PC-9 (cell line): ENCODE measurements around the gene ZNF385A. TPM values are rescaled to one million over a fixed set of nuclear protein-coding genes. Genes with fewer than 3 reads are reported as not detected.

Experiments used
- BruUV-seq: library from RNA; stranded (reverse); fragments of 400-500 nt; replicated peaks from 2 replicates; lab custom pipeline; 2021; lab: Mats Ljungman, UMichigan
- CTCF ChIA-PET: fragments of 300-600 bp; sonication (Branson Sonifier 250); formaldehyde crosslinking; loops from one replicate; lab custom pipeline; 2022; ENCODE audit warnings: antibody characterized with exemption; lab: Charles Lee
- POLR2A ChIA-PET: fragments of 300-600 bp; sonication (Branson Sonifier 250); formaldehyde crosslinking; loops from one replicate; lab custom pipeline; 2022; ENCODE audit warnings: antibody characterized with exemption; ENCODE audit not compliant: unreplicated experiment; lab: Charles Lee
- DNase-seq, 2 experiments: peaks; one replicate each; pipeline versions ENCODE4 v3.0.0 to v3.0.0-alpha.2; 2015 to 2022; ENCODE audit warnings: mixed read lengths in 1 of 2
- H2AFZ ChIP-seq: fragments of 200-600 bp; sonication (generic); 2 replicates; pipeline ENCODE4 v1.8.1; 2017; ENCODE audit warnings: antibody characterized with exemption
- H3F3A ChIP-seq: fragments of 200-600 bp; sonication (generic); 2 replicates; pipeline ENCODE4 v1.8.1; 2017; ENCODE audit warnings: antibody characterized with exemption, mild to moderate bottlenecking, low read depth; ENCODE audit not compliant: insufficient read depth
- H3K27ac ChIP-seq: fragments of 200-600 bp; sonication (generic); 2 replicates; pipeline ENCODE4 v1.6.1; 2016; ENCODE audit warnings: mixed run types
- H3K27me3 ChIP-seq: fragments of 200-600 bp; sonication (generic); 2 replicates; pipeline ENCODE4 v1.6.1; 2016; ENCODE audit warnings: low read depth, mixed run types; ENCODE audit not compliant: insufficient read depth
- H3K36me3 ChIP-seq: fragments of 200-600 bp; sonication (generic); 2 replicates; pipeline ENCODE4 v1.6.1; 2016; ENCODE audit warnings: low read depth, mixed run types
- H3K4me1 ChIP-seq: fragments of 200-600 bp; sonication (generic); replicated peaks from 2 replicates; pipeline ENCODE4 v1.6.1; 2016; ENCODE audit warnings: mixed run types; ENCODE audit not compliant: insufficient read depth
- H3K4me2 ChIP-seq: fragments of 200-600 bp; sonication (generic); 2 replicates; pipeline ENCODE4 v1.6.1; 2017; ENCODE audit warnings: mixed run types
- H3K4me3 ChIP-seq: fragments of 200-600 bp; sonication (generic); 2 replicates; pipeline ENCODE4 v1.6.1; 2016; ENCODE audit warnings: mixed run types
- H3K79me2 ChIP-seq: fragments of 200-600 bp; sonication (generic); 2 replicates; pipeline ENCODE4 v1.6.1; 2017; ENCODE audit warnings: low read depth, mixed run types
- H3K9me2 ChIP-seq: fragments of 200-600 bp; sonication (generic); 2 replicates; pipeline ENCODE4 v1.8.1; 2017; ENCODE audit warnings: mild to moderate bottlenecking; ENCODE audit not compliant: insufficient read depth
- H3K9me3 ChIP-seq: fragments of 200-600 bp; sonication (generic); 2 replicates; pipeline ENCODE4 v1.8.1; 2016; ENCODE audit warnings: low read depth; ENCODE audit not compliant: insufficient read depth
- H4K20me1 ChIP-seq: fragments of 200-600 bp; sonication (generic); 2 replicates; pipeline ENCODE4 v1.8.1; 2017; ENCODE audit not compliant: insufficient read depth
- CTCF ChIP-seq: fragments of 200-600 bp; sonication (generic); conservative IDR thresholded peaks from 2 replicates; pipeline ENCODE4 v1.6.1; 2017; ENCODE audit warnings: mixed run types, antibody characterized with exemption, mild to moderate bottlenecking, moderate library complexity
- EZH2 ChIP-seq: fragments of 200-600 bp; sonication (generic); IDR thresholded peaks from 2 replicates; pipeline ENCODE4 v1.8.0; 2017; ENCODE audit warnings: antibody characterized with exemption, low read depth
- intact Hi-C: fragments of 100-400 bp; cut with micrococcal nuclease; formaldehyde crosslinking; loops from one replicate; pipeline ENCODE4 v1.10.0; 2022; ENCODE audit not compliant: unreplicated experiment
- total RNA-seq: library from RNA; stranded (reverse); gene quantifications from 2 replicates; pipeline ENCODE4 v1.2.3, GENCODE V29; 2021

ZNF385A gene
- total RNA-seq, 1 experiment from 2014 or later, result 17.2 TPM

GRCh38 chr12:54383041-54383609, 1.4 kb downstream of the ZNF385A start:
- intact Hi-C loops, result no loop called here
- no peaks in the 10 kb centered on the region for H3K27me3 ChIP-seq
- no peak overlapping the region for H2AFZ ChIP-seq
- peaks cover 56% of the 10 kb centered on the region for H3K4me1 ChIP-seq
- TF ChIP-seq EZH2 (no peak), CTCF (no peak)
- ChIA-PET CTCF (no interaction called here), POLR2A (no interaction called here)
- H4K20me1 ChIP-seq, result no peaks in the 10 kb centered on the region
- no peaks in the 10 kb centered on the region for H3K36me3 ChIP-seq
- no peak overlapping the region for H3K4me2 ChIP-seq
- H3K27ac ChIP-seq, result no peak overlapping the region
- no TSS peak for BruUV-seq
- no peaks in the 10 kb centered on the region for H3K9me2 ChIP-seq
- no peak overlapping the region for H3K4me3 ChIP-seq
- H3F3A ChIP-seq, result peaks cover 23% of the 10 kb centered on the region
- peak in 1 of 2 experiments; percentile 69 for DNase-seq
- no peaks in the 10 kb centered on the region for H3K9me3 ChIP-seq
- no peaks in the 10 kb centered on the region for H3K79me2 ChIP-seq

- CTCF ChIA-PET, result interaction anchor here (0.6 to 2.5 kb wide), 4 partner anchors 10 to 638 kb away, joined by 3 to 19 read pairs (median 6); no protein-coding TSS in a partner anchor
These were observed 3.4 kb downstream of the ZNF385A start for GRCh38 chr12:54381136-54381535.

More at GRCh38 chr12:54381136-54381535, 3.4 kb downstream of the ZNF385A start:
- Histone ChIP-seq H3F3A (peaks cover 6% of the 10 kb centered on the region; the same call in 1 of the 2 replicates), H4K20me1 (no peaks in the 10 kb centered on the region), H3K27me3 (no peaks in the 10 kb centered on the region), H2AFZ (no peak overlapping the region), H3K9me3 (no peaks in the 10 kb centered on the region), H3K4me3 (no peak overlapping the region), H3K27ac (no peak overlapping the region), H3K9me2 (no peaks in the 10 kb centered on the region), H3K4me1 (peaks cover 36% of the 10 kb centered on the region), H3K79me2 (no peaks in the 10 kb centered on the region), H3K4me2 (no peak overlapping the region), H3K36me3 (no peaks in the 10 kb centered on the region)
- POLR2A ChIA-PET, result no interaction called here
- TF ChIP-seq CTCF, result no peak
- no peak for TF ChIP-seq EZH2
- BruUV-seq, result no TSS peak
- intact Hi-C loops, result no loop called here
- DNase-seq, result no peak
